DMS 273 treated with DMSO at 0.1 percent for 48 hours (cell line): Measurements from ENCODE around the gene SRSF10.
"Not testable (repeated sequence)": the region's sequence is repeated elsewhere in the genome, so short reads cannot be mapped to it uniquely, and the experiment has no call there.

Experiments
- DNase-seq: peaks from one replicate; lab custom pipeline; 2025; lab: John Stamatoyannopoulos, UW

Gene SRSF10

DNA sequence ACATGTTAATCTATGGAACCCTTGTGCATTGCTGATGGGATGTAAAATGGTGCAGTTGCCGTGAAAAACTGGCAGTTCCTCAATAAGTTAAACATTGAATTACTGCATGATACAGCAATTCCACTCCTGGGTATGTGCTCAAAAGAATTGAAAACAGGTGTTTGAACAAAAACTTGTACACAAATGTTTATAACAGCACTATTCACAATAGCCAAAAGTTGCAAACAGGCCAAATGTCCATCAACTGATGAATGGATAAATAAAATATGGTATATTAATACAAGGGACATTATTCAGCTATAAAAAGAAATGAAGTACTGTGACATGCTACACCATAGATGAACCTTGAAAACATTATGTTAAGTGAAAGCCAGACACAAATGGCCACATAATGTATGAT lies 17.7 kb upstream of the SRSF10 start:
- no peak for DNase-seq

DNA sequence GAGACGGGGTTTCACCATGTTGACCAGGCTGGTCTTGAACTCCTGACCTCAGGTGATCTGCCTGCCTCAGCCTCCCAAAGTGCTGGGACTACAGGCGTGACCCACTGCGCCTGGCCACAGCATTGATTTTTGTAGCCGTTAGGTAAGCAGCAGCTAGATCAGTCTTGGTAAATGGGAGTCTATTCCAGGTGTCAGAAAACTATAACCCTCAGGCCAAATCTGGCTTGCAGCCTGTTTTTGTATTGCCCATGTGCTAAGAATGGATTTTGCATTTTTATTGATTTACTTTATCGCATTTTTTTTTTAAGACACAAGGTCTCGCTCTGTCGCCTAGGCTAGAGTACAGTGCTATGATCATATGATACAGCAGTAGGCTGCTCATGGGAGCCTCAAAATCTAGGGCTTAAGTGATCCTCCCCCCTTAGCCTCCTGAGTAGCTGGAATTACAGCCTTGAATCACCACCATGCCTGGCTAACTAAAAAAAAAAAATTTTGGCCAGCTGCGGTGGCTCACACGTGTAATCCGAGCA lies 16.6 kb upstream of the SRSF10 start:
- no peak for DNase-seq

DNA sequence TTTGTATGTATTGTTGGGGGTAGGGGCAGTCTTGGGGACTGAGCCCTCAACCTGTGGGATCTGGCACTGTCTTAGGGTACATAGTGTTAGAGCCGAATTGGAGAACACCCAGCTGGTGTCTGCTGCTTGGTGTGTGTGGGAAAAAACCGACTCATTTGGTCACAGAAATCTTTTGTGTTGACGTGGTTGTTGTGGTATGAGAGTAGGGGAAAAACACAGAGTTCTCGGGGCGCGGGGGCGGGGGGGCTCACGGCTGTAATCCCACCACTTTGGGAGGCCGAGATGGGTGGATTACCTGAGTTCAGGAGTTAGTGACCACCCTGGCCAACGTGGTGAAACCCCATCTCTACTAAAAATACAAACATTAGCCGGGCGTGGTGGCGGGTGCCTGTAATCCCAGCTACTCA lies 15.3 kb upstream of the SRSF10 start:
- DNase-seq, result no peak

GRCh38 chr1:23992011-23992410 lies 11.9 kb upstream of the SRSF10 start:
- DNase-seq, result not testable (repeated sequence)

DNA sequence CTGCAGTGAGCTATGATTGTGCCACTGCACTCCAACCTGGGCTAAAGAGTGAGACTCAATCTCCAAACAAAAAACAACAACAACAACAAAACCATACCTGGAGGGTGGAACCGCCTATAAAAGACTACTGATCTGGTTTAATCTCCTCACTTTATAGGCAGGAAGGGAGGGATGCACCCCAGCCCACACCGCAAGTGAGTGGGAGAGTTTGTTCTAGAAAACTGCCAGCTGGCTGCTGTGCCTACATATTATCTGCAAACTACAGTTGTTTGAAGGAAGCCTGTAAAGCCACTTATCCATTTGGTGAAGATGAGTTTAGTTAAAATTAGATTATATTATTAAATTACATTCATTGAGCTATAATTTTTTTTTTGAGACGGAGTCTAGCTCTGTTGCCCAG lies 9.1 kb upstream of the SRSF10 start:
- DNase-seq, result no peak

DNA sequence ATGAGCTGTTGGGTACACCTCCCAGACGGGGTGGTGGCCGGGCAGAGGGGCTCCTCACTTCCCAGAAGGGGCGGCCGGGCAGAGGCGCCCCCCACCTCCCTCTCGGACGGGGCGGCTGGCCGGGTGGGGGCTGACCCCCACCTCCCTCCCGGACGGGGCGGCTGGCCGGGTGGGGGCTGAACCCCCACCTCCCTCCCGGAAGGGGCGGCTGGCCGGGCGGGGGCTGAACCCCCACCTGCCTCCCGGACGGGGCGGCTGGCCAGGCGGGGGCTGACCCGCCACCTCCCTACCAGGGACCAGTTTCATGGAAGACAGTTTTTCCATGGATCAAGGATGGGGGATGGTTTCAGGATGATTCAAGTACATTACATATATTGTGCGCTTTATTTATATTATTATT lies 6.9 kb upstream of the SRSF10 start:
- not testable (repeated sequence) for DNase-seq

DNA sequence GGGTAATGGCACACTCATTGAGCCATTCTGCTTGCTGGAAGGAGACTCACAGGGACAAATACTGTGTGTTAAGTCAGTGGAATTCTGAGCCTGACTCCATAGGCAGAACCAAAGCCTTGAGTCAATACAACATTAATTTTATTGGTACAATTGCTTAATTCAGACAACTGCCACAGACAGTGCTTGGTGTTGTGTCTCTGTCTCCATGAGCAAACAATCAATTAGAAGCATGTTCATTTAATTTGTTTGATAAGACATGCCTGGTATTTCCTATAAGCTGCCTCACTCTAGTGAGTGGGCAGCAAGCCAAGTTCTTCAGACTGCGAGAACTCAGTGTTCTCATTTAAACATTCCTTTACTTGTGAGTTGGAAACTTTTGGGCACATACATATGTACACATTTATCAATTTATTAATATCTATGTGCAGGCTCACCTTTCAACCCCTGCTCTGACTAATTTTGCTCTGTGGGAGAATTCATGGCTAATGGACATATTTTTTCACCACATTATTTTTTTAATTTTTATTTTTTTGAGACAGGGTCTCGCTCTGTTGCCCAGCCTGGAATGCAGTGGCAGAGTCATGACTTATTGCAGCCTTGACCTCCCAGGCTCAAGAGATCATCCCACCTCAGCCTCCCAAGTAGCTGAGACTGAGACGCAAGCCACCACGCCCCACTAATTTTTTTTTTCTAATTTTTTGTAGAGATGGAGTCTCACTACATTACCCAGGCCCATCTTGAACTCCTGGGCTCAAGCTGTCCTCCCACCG lies 4.5 kb upstream of the SRSF10 start:
- DNase-seq, result no peak

DNA sequence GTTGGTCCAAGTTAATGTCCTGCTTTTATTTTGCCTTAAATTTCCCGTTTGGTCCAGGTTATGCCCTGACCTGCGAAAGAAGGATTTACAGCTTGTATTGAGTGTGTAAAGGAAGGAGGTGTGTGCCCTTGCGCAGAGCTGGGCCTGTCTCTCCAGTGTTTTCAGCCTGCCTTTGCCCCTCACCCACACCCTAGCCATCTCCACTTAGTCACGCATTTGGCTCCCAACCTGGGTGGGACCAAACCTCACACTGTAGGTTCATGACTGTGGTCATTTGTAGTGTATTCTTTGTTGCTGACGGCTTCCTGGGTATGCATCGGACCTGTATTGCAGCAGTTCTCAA lies 572 bp upstream of the SRSF10 start:
- DNase-seq, result peak; percentile 64

DNA sequence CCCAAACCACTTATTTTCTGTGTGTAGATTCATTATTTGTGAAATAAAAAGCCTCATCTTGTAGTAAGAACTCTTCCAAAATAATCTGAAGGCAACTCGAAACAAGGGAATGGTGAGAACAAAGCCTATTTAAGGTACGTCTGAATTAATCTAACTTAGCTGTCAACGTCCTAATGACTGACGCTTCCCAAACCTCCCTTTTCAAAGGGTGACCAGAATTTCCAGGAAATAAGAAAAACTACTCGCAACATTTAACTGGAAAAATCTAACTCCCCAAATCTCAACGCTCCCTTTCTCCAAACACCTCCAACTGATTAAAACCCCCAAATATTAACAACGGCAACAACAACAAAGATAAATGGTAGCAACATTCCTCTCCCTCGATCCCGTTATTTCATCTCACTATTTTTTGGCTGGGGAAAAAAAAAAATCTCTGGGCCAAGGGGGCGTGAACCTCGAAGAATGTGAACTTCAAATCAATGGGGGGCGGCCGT lies 693 bp downstream of the SRSF10 start:
- DNase-seq, result no peak

- DNase-seq, result no peak
Measured at GRCh38 chr1:23978805-23979204, 1.3 kb downstream of the SRSF10 start.

- no peak for DNase-seq
Measured at GRCh38 chr1:23977854-23978191, 2.3 kb downstream of the SRSF10 start.

DNA sequence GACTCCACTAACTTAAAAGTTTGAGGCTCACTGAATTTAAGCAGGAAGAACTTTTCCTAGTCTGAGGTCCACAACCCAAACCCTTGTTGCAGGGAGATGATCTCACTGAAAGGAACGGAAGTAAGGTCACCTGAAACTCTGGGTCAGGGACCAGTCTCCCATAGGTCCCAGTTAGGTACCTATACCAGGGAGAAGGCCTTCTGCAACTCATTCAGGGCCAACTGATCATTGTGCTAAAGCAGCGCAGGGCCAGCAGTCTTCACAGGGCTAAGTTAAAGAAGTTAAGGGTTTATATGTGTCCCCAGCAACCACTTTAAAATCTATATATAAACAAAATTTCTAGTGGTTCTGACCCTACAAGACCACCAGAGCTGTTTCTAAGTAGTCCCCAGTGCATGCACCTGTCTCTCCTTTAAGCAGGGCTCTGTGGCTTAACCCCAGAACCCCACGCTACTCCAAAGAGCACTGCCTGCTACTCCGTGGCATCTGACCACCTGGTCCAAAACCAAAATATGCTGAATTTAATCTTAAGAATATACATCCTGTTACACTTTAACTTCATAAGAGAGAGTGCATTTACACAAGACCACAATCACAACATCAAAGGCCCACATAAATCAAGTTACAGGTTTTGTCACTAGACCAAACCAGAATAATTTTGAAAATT lies 2.8 kb downstream of the SRSF10 start:
- DNase-seq, result no peak

DNA sequence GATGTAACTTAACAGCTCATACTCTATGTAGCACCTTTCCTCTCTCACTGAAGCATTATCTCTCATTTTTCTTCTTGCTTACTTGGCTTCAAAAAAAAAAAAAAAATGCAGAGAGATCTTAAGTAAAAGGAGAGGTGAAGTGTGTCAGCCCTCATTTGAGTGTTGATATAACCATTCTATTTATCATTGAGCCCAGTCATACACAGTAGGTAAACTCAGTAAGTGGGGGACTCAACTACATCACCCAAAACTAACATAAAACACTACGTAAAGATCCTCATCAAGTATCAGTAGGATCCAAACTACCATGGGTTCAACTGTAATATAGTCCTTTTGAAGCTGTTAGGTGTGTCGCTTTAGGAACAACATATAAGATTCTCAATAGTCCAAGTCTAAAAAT lies 12.3 kb downstream of the SRSF10 start:
- no peak for DNase-seq

- DNase-seq, result no peak
Measured at GRCh38 chr1:23966973-23967493, 13.1 kb downstream of the SRSF10 start.

- no peak for DNase-seq
Measured at GRCh38 chr1:23964790-23965740, 15.1 kb downstream of the SRSF10 start.

GRCh38 chr1:23964235-23964668 lies 15.9 kb downstream of the SRSF10 start:
- DNase-seq, result no peak

GRCh38 chr1:23963617-23964234 lies 16.4 kb downstream of the SRSF10 start:
- no peak for DNase-seq

DNA sequence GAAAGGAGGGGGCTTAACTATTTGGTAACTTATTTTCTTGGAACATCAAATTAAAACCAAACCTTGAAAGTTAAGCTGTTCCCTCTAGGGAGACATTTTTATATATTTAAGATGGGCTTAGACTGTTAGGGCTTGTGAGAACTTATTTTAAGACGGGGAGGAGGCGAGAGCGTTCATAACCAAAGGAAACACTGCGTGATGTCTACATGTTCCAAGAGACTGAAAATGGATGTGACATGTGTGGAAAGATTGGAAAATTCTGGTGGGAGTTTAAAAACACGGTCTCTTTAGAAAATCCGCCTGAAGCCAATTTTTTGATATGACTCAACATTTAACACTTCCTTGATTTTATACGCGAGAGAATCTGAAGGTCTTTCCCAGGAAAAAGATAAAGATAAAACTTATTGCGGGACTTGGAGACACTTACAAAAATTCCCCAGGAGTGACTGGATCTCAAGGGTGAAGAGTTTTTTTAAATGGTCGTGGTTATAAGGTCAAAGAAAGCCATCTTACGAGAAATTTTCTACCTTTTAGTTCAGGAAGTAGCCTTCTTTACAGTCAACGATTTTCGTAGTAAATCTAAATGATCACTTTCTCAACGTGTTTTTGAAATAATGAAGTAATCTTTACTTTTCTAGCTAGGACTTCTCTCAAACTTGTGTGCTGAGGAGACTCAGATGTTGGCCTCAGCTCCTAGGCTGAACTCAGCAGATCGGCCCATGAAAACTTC lies 19.7 kb downstream of the SRSF10 start:
- DNase-seq, result no peak

GRCh38 chr1:23959461-23960290 lies 20.5 kb downstream of the SRSF10 start, which contains the start of gene PNRC2:
Gene PNRC2 (plus strand): TSS chr1:23959828. CDS start chr1:23961458, 1,630 bp downstream.
- DNase-seq, result peak; percentile 91
